Heart left ventricle (tissue), 13 donors: Measurements from ENCODE around the gene RBM33.

Experiments
- CTCF ChIP-seq, 12 donors: fragments of 200-600 bp; sonication (generic) in 4 of 12; IDR thresholded peaks; one replicate each; pipeline versions ENCODE4 v1.5.0 to v1.8.0; 2018 to 2022; ENCODE audit warnings: antibody characterized with exemption in 12 of 12, mild to moderate bottlenecking in 5 of 12
- POLR2A ChIP-seq, 2 donors: fragments of 450-650 bp; IDR thresholded peaks; one replicate each; pipeline ENCODE4 v1.6.1; 2017; ENCODE audit warnings: antibody characterized with exemption in 2 of 2, mild to moderate bottlenecking in 2 of 2, moderate library complexity in 2 of 2
- donor health status: ischemic (EF 13 %, LVEDD 7.1; RV severe dilation, severe dysfunction).
- donor health status: DM: no; HTN: yes; CAD: no.
- donor health status: DM: no; HTN: no; CAD: no.
- donor health status: ischemic (EF 25% LVEDD 6.9; RV normal size, moderate dysfunction).
- donor health status: ischemic (EF 25% LVEDD 5.7; RV mildly dilated, moderate dysfunction).
- donor health status: ischemic (EF 35%, LVEDD 5.7; RV mildly dilated, moderate dysfunction).
- donor health status: nonischemic (EF 11% LVEDD 7.7; RV severe dilation, severe dysfunction).
- donor health status: DM: yes; HTN: yes; CAD: no.
- donor health status: PGD.
- donor health status: ischemic (EF 29% LVEDD 5.4; RV normal size, mild dysfunction).
- donor health status: nonischemic (EF 23%, LVEDD 6.1; RV moderate dilation, normal function).

- no peak for TF ChIP-seq CTCF (IDR thresholded peaks at IDR 0.05)
- TF ChIP-seq POLR2A (IDR thresholded peaks at IDR 0.05): no peak
Observed at GRCh38 chr7:155807789-155808548, 163.5 kb downstream of the RBM33 start.
